HepG2 (cell line): ENCODE data around the gene NACC2. TPM values are rescaled to one million over a fixed set of nuclear protein-coding genes. Genes with fewer than 3 reads are reported as not detected.

Source experiments
- CAMTA2 ChIP-seq: sonication (generic); formaldehyde crosslinking; IDR thresholded peaks from 2 replicates; pipeline ENCODE4 v1.4.0; 2020; ENCODE audit warnings: mild to moderate bottlenecking, missing genetic modification reagents, borderline replicate concordance
- DMTF1 ChIP-seq: sonication (generic); formaldehyde crosslinking; IDR thresholded peaks from 2 replicates; pipeline ENCODE4 v1.4.0; 2020; ENCODE audit warnings: mild to moderate bottlenecking, missing genetic modification reagents
- ELF4 ChIP-seq: sonication (generic); formaldehyde crosslinking; IDR thresholded peaks from 2 replicates; pipeline ENCODE4 v1.5.0; 2020; ENCODE audit warnings: missing genetic modification reagents, mild to moderate bottlenecking, moderate library complexity, borderline replicate concordance
- GABPB1 ChIP-seq: IDR thresholded peaks from 2 replicates; pipeline ENCODE4 v1.6.1; 2016; ENCODE audit warnings: mild to moderate bottlenecking, missing genetic modification reagents, moderate library complexity, missing compliant biosample characterization
- JUNB ChIP-seq: sonication (generic); formaldehyde crosslinking; IDR thresholded peaks from 2 replicates; pipeline ENCODE4 v1.8.0; 2022; ENCODE audit warnings: missing genetic modification reagents, mild to moderate bottlenecking, borderline replicate concordance
- JUND ChIP-seq: sonication (generic); formaldehyde crosslinking; IDR thresholded peaks from 2 replicates; pipeline ENCODE4 v1.8.0; 2022; ENCODE audit warnings: mild to moderate bottlenecking, missing genetic modification reagents
- PPARG ChIP-seq: conservative IDR thresholded peaks from 2 replicates; pipeline ENCODE4 v1.6.1; 2016; ENCODE audit warnings: missing biosample characterization, missing genetic modification reagents
- RXRA ChIP-seq: sonication (generic); formaldehyde crosslinking; IDR thresholded peaks from 2 replicates; pipeline ENCODE4 v1.5.1; 2020; ENCODE audit warnings: missing genetic modification reagents
- SNAPC5 ChIP-seq: sonication (generic); formaldehyde crosslinking; IDR thresholded peaks from 2 replicates; pipeline ENCODE4 v1.8.1; 2023; ENCODE audit warnings: mild to moderate bottlenecking, missing genetic modification reagents, borderline replicate concordance
- ZBTB7A ChIP-seq: sonication (generic); formaldehyde crosslinking; IDR thresholded peaks from 2 replicates; pipeline ENCODE4 v1.8.0; 2022; ENCODE audit warnings: mild to moderate bottlenecking, missing genetic modification reagents
- ZIK1 ChIP-seq: sonication (generic); formaldehyde crosslinking; IDR thresholded peaks from 2 replicates; pipeline ENCODE4 v1.5.0; 2020; ENCODE audit warnings: mild to moderate bottlenecking, low read depth, missing genetic modification reagents, borderline replicate concordance
- ZNF136 ChIP-seq: sonication (generic); formaldehyde crosslinking; IDR thresholded peaks from 2 replicates; pipeline ENCODE4 v1.8.1; 2022; ENCODE audit warnings: low read depth, mild to moderate bottlenecking, moderate library complexity, missing genetic modification reagents
- ZNF296 ChIP-seq: sonication (generic); formaldehyde crosslinking; conservative IDR thresholded peaks from 2 replicates; pipeline ENCODE4 v1.5.0; 2020; ENCODE audit warnings: mild to moderate bottlenecking, missing genetic modification reagents
- ZNF558 ChIP-seq: sonication (generic); formaldehyde crosslinking; IDR thresholded peaks from 2 replicates; pipeline ENCODE4 v1.9.0; 2022; ENCODE audit warnings: mild to moderate bottlenecking, missing genetic modification reagents, borderline replicate concordance
- ZNF598 ChIP-seq: sonication (generic); formaldehyde crosslinking; IDR thresholded peaks from 2 replicates; pipeline ENCODE4 v1.5.1; 2020; ENCODE audit warnings: mild to moderate bottlenecking, missing genetic modification reagents, borderline replicate concordance
- ZNF761 ChIP-seq: sonication (generic); formaldehyde crosslinking; conservative IDR thresholded peaks from 2 replicates; pipeline ENCODE4 v1.4.0; 2020; ENCODE audit warnings: mild to moderate bottlenecking, missing genetic modification reagents
- ZSCAN31 ChIP-seq: sonication (generic); formaldehyde crosslinking; IDR thresholded peaks from 2 replicates; pipeline ENCODE4 v1.5.0; 2020; ENCODE audit warnings: low read depth, mild to moderate bottlenecking, missing genetic modification reagents
- polyA plus RNA-seq, 8 experiments: library from polyadenylated mRNA; depleted of rRNA in 3 of 8; stranded (reverse) in 7 of 8; unstranded in 1 of 8; fragments of >200 nt; fragmentation: Illumina TruSeq in 4 of 8; extraction: Trizol in 4 of 8; gene quantifications; 2 replicates each; pipeline versions ENCODE4 v1.2.1 to v1.2.3, GENCODE V29; 2011 to 2016; ENCODE audit warnings: low read depth in 4 of 8, missing spikeins in 1 of 8, mixed read lengths in 1 of 8; ENCODE audit not compliant: insufficient read depth in 1 of 8
- total RNA-seq, 5 experiments: library from RNA; depleted of rRNA; stranded (reverse); fragments of >200 nt; fragmentation: Illumina TruSeq; extraction: Trizol; gene quantifications; 2 replicates each; pipeline ENCODE4 v1.2.3, GENCODE V29; 2016; ENCODE audit warnings: low read depth in 1 of 5
- TF ChIP-seq, protein P1 (sequence below): sonication (generic); formaldehyde crosslinking; conservative IDR thresholded peaks from 2 replicates; pipeline ENCODE4 v1.8.0; 2022; ENCODE audit warnings: low read depth, missing genetic modification reagents
- TF ChIP-seq, protein P2 (sequence below): sonication (generic); formaldehyde crosslinking; IDR thresholded peaks from 2 replicates; pipeline ENCODE4 v1.4.0; 2020; ENCODE audit warnings: missing genetic modification reagents, mild to moderate bottlenecking, borderline replicate concordance
- TF ChIP-seq, protein P3 (sequence below): IDR thresholded peaks from 2 replicates; pipeline ENCODE4 v1.6.1; 2016

Gene NACC2
- total and polyA plus RNA-seq, 2 of the 13 experiments (the other 11 are each of a cell fraction or from before 2014, with no cell fraction given), result 5.9 to 12.3 TPM

- TF ChIP-seq, protein P1, sequence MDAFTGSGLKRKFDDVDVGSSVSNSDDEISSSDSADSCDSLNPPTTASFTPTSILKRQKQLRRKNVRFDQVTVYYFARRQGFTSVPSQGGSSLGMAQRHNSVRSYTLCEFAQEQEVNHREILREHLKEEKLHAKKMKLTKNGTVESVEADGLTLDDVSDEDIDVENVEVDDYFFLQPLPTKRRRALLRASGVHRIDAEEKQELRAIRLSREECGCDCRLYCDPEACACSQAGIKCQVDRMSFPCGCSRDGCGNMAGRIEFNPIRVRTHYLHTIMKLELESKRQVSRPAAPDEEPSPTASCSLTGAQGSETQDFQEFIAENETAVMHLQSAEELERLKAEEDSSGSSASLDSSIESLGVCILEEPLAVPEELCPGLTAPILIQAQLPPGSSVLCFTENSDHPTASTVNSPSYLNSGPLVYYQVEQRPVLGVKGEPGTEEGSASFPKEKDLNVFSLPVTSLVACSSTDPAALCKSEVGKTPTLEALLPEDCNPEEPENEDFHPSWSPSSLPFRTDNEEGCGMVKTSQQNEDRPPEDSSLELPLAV (CRISPR knock-in tag), result no peak
- no peak for TF ChIP-seq JUNB (CRISPR knock-in tag)
- TF ChIP-seq SNAPC5 (CRISPR knock-in tag), result no peak
- TF ChIP-seq, protein P2, sequence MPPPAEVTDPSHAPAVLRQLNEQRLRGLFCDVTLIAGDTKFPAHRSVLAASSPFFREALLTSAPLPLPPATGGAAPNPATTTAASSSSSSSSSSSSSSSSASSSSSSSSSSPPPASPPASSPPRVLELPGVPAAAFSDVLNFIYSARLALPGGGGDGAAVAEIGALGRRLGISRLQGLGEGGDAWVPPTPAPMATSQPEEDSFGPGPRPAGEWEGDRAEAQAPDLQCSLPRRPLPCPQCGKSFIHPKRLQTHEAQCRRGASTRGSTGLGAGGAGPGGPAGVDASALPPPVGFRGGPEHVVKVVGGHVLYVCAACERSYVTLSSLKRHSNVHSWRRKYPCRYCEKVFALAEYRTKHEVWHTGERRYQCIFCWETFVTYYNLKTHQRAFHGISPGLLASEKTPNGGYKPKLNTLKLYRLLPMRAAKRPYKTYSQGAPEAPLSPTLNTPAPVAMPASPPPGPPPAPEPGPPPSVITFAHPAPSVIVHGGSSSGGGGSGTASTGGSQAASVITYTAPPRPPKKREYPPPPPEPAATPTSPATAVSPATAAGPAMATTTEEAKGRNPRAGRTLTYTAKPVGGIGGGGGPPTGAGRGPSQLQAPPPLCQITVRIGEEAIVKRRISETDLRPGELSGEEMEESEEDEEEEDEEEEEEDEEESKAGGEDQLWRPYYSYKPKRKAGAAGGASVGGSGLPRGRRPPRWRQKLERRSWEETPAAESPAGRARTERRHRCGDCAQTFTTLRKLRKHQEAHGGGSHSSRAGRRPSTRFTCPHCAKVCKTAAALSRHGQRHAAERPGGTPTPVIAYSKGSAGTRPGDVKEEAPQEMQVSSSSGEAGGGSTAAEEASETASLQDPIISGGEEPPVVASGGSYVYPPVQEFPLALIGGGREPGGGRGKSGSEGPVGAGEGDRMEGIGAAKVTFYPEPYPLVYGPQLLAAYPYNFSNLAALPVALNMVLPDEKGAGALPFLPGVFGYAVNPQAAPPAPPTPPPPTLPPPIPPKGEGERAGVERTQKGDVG, result 0 out of 2 replicates have a peak, but pooled peaks have one; percentile 43
- no peak for TF ChIP-seq CAMTA2
- TF ChIP-seq PPARG (CRISPR knock-in tag), result peak; percentile 41; the same call in 1 of the 2 replicates
- TF ChIP-seq JUND (CRISPR knock-in tag), result no peak
- no peak; the same call in 1 of the 2 replicates for TF ChIP-seq ZSCAN31 (CRISPR knock-in tag)
- TF ChIP-seq ELF4 (CRISPR knock-in tag), result peak; percentile 46; the same call in 1 of the 2 replicates
- peak; percentile 42; the same call in 1 of the 2 replicates for TF ChIP-seq RXRA
- peak; percentile 94 for TF ChIP-seq ZNF296
- TF ChIP-seq ZNF558 (CRISPR knock-in tag), result peak; percentile 47; the same call in 1 of the 2 replicates
- no peak for TF ChIP-seq ZNF136
- TF ChIP-seq ZNF761 (CRISPR knock-in tag), result peak; percentile 64; the same call in 1 of the 2 replicates
- TF ChIP-seq ZNF598 (CRISPR knock-in tag), result no peak; the same call in 1 of the 2 replicates
- TF ChIP-seq, protein P3, sequence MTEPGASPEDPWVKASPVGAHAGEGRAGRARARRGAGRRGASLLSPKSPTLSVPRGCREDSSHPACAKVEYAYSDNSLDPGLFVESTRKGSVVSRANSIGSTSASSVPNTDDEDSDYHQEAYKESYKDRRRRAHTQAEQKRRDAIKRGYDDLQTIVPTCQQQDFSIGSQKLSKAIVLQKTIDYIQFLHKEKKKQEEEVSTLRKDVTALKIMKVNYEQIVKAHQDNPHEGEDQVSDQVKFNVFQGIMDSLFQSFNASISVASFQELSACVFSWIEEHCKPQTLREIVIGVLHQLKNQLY (CRISPR knock-in tag), result peak; percentile 46; the same call in 1 of the 2 replicates
- peak; percentile 79 for TF ChIP-seq GABPB1
- peak; percentile 78 for TF ChIP-seq ZBTB7A (CRISPR knock-in tag)
- TF ChIP-seq DMTF1 (CRISPR knock-in tag), result no peak
- no peak; the same call in 1 of the 2 replicates for TF ChIP-seq ZIK1 (CRISPR knock-in tag)
Observed at GRCh38 chr9:135992486-135993408, 102.3 kb downstream of the NACC2 start (continued).
